Osteocyte (in vitro differentiated cells): Measurements from ENCODE around the gene TRIM25. TPM values are rescaled to one million over a fixed set of nuclear protein-coding genes. Genes with fewer than 3 reads are reported as not detected.

Experiments
- DNase-seq: peaks from one replicate; pipeline ENCODE4 v3.0.0; 2021; ENCODE audit warnings: mixed read lengths; ENCODE audit not compliant: unreplicated experiment; ENCODE audit errors: extremely low spot score
- H3K27ac Mint-ChIP-seq: one replicate; pipeline ENCODE4 v1.8.0; 2021; ENCODE audit warnings: mild to moderate bottlenecking, mixed read lengths; ENCODE audit not compliant: unreplicated experiment
- H3K27me3 Mint-ChIP-seq: one replicate; pipeline ENCODE4 v1.8.0; 2021; ENCODE audit warnings: mixed read lengths; ENCODE audit not compliant: unreplicated experiment
- H3K36me3 Mint-ChIP-seq: one replicate; pipeline ENCODE4 v1.8.0; 2021; ENCODE audit warnings: mixed read lengths; ENCODE audit not compliant: unreplicated experiment
- H3K4me1 Mint-ChIP-seq: one replicate; pipeline ENCODE4 v1.8.0; 2021; ENCODE audit warnings: mixed read lengths; ENCODE audit not compliant: unreplicated experiment
- H3K4me3 Mint-ChIP-seq: one replicate; pipeline ENCODE4 v1.8.0; 2021; ENCODE audit warnings: mild to moderate bottlenecking, moderate library complexity, mixed read lengths; ENCODE audit not compliant: unreplicated experiment
- H3K9me3 Mint-ChIP-seq: one replicate; pipeline ENCODE4 v1.8.0; 2021; ENCODE audit warnings: mixed read lengths; ENCODE audit not compliant: unreplicated experiment
- CTCF ChIP-seq: fragments of 200-600 bp; sonication (generic); IDR thresholded peaks from 2 replicates; pipeline ENCODE4 v1.5.0; 2021; ENCODE audit warnings: antibody characterized with exemption, mild to moderate bottlenecking, moderate library complexity
- total RNA-seq: library from RNA; stranded (reverse); gene quantifications from 2 replicates; pipeline ENCODE4 v1.2.1, GENCODE V29; 2021

TRIM25 gene
- total RNA-seq, 1 donor from 2014 or later: 28.1 TPM

- no peaks in the 10 kb centered on the region for H3K9me3 Mint-ChIP-seq
- DNase-seq: no peak
- H3K4me3 Mint-ChIP-seq: no peak overlapping the region
- H3K36me3 Mint-ChIP-seq: peaks cover 30% of the 10 kb centered on the region
- no peaks in the 10 kb centered on the region for H3K4me1 Mint-ChIP-seq
- H3K27me3 Mint-ChIP-seq: no peaks in the 10 kb centered on the region
- H3K27ac Mint-ChIP-seq: no peak overlapping the region
- TF ChIP-seq CTCF: no peak
Measured at GRCh38 chr17:56851008-56851407, 62.8 kb downstream of the TRIM25 start.

- no peaks in the 10 kb centered on the region for H3K4me1 Mint-ChIP-seq
- no peak for TF ChIP-seq CTCF
- no peaks in the 10 kb centered on the region for H3K27me3 Mint-ChIP-seq
- H3K9me3 Mint-ChIP-seq: no peaks in the 10 kb centered on the region
- H3K4me3 Mint-ChIP-seq: no peak overlapping the region
- DNase-seq: no peak
- H3K36me3 Mint-ChIP-seq: peaks cover 30% of the 10 kb centered on the region
- no peak overlapping the region for H3K27ac Mint-ChIP-seq
Measured at GRCh38 chr17:56850591-56850990, 63.3 kb downstream of the TRIM25 start.

GRCh38 chr17:56849131-56849530 is 64.7 kb downstream of the TRIM25 start:
- Mint-ChIP-seq H3K4me1 (no peaks in the 10 kb centered on the region), H3K9me3 (no peaks in the 10 kb centered on the region), H3K27me3 (no peaks in the 10 kb centered on the region), H3K4me3 (no peak overlapping the region), H3K36me3 (peaks cover 31% of the 10 kb centered on the region), H3K27ac (no peak overlapping the region)
- no peak for DNase-seq
- TF ChIP-seq CTCF: no peak

- Mint-ChIP-seq H3K27me3 (no peaks in the 10 kb centered on the region), H3K9me3 (no peaks in the 10 kb centered on the region), H3K4me1 (no peaks in the 10 kb centered on the region), H3K27ac (no peak overlapping the region), H3K4me3 (no peak overlapping the region), H3K36me3 (peaks cover 30% of the 10 kb centered on the region)
- no peak for TF ChIP-seq CTCF
- DNase-seq: no peak
Measured at GRCh38 chr17:56847106-56847505, 66.7 kb downstream of the TRIM25 start.

- Mint-ChIP-seq H3K9me3 (no peaks in the 10 kb centered on the region), H3K27me3 (no peaks in the 10 kb centered on the region), H3K27ac (no peak overlapping the region), H3K4me1 (no peaks in the 10 kb centered on the region), H3K4me3 (no peak overlapping the region), H3K36me3 (peaks cover 30% of the 10 kb centered on the region)
- DNase-seq: no peak
- no peak for TF ChIP-seq CTCF
Measured at GRCh38 chr17:56845934-56846333, 67.9 kb downstream of the TRIM25 start.
